Thymus (tissue), 11 donors: ENCODE measurements around the gene IGLL1. TPM values are rescaled to one million over a fixed set of nuclear protein-coding genes. Genes with fewer than 3 reads are reported as not detected.
A peak's percentile ranks its signal among the peaks of the same experiment; 100 is the strongest.
"Not testable (repeated sequence)": the region's sequence is repeated elsewhere in the genome, so short reads cannot be mapped to it uniquely, and the experiment has no call there.

Source experiments
- DNase-seq, 9 donors: peaks; one replicate each; pipeline ENCODE4 v3.0.0-alpha.2; 2013; ENCODE audit warnings: low spot score in 9 of 9, low read depth in 6 of 9, missing footprints in 1 of 9
- H3K27ac ChIP-seq, 2 donors: one replicate each; pipeline ENCODE4 v1.5.1; 2013; ENCODE audit warnings: control low read depth in 1 of 2, low read depth in 1 of 2, low read length in 1 of 2, mild to moderate bottlenecking in 1 of 2, moderate library complexity in 1 of 2
- H3K27me3 ChIP-seq, 2 donors: one replicate each; pipeline ENCODE4 v1.5.1; 2013; ENCODE audit warnings: low read length in 1 of 2; ENCODE audit not compliant: control insufficient read depth in 2 of 2, insufficient read depth in 1 of 2
- H3K36me3 ChIP-seq, 2 donors: one replicate each; pipeline ENCODE4 v1.5.1; 2013; ENCODE audit warnings: low read length in 1 of 2, mild to moderate bottlenecking in 1 of 2, moderate library complexity in 1 of 2; ENCODE audit not compliant: control insufficient read depth in 2 of 2, insufficient read depth in 2 of 2
- H3K4me1 ChIP-seq, 2 donors: one replicate each; pipeline ENCODE4 v1.5.1; 2013; ENCODE audit warnings: low read length in 2 of 2; ENCODE audit not compliant: control insufficient read depth in 2 of 2, insufficient read depth in 2 of 2
- H3K4me3 ChIP-seq, 2 donors: one replicate each; pipeline ENCODE4 v1.5.1; 2013; ENCODE audit warnings: low read length in 2 of 2, control low read depth in 1 of 2, mild to moderate bottlenecking in 1 of 2
- H3K9me3 ChIP-seq, 2 donors: one replicate each; pipeline ENCODE4 v1.5.1; 2013; ENCODE audit warnings: low read length in 1 of 2, mild to moderate bottlenecking in 1 of 2; ENCODE audit not compliant: control insufficient read depth in 2 of 2, insufficient read depth in 1 of 2
- WGBS: extraction: QIAGEN DNeasy Blood & Tissue Kit; methylation state at CpG from one replicate; pipeline ENCODE4 v1.1.7; 2013; 5-methylcytosine and 5-hydroxymethylcytosine counted together
- polyA plus RNA-seq: library from polyadenylated mRNA; stranded (reverse); fragments of 200-250 nt; gene quantifications from one replicate; pipeline ENCODE4 v1.2.3, GENCODE V29; 2013
- total RNA-seq: library from RNA; stranded (reverse); fragments of 120-200 nt; gene quantifications from one replicate; pipeline ENCODE4 v1.2.4, GENCODE V29; 2013
- donor health status: healthy.

Gene IGLL1
- total and polyA plus RNA-seq, 2 donors = 3.5 to 78.6 TPM

- not testable (repeated sequence) for H3K36me3 ChIP-seq, H3K4me3 ChIP-seq, H3K27ac ChIP-seq, H3K9me3 ChIP-seq, DNase-seq, H3K27me3 ChIP-seq, H3K4me1 ChIP-seq
- WGBS = 89% methylated on average over 5 of the region's 7 CpGs
Measured at GRCh38 chr22:23597576-23598268, 17.6 kb upstream of the IGLL1 start.

DNA sequence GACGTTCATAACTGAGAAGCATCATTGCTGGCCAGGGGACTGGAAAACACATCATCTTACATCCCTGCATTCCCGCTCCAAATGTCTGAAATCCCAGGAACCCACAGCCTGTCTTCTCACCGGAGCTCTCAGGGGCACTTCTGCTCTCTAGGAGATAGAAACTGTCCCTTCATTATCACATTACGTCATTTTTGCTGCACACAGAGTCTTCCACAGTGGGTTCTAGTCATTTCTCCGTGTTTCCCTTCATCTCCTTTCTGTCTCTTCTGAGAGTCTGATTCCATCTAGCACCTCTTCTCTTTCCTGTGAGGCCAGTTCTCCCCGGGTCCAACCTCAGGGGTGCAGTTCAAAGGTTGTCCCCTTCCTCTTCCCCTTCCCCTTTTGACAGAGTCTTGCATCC, 15.8 kb upstream of the IGLL1 start:
- not testable (repeated sequence) for H3K27ac ChIP-seq, H3K4me3 ChIP-seq, H3K4me1 ChIP-seq, H3K9me3 ChIP-seq, H3K27me3 ChIP-seq, DNase-seq, H3K36me3 ChIP-seq
- WGBS = 49% methylated on average over 6 of the region's 6 CpGs

DNA sequence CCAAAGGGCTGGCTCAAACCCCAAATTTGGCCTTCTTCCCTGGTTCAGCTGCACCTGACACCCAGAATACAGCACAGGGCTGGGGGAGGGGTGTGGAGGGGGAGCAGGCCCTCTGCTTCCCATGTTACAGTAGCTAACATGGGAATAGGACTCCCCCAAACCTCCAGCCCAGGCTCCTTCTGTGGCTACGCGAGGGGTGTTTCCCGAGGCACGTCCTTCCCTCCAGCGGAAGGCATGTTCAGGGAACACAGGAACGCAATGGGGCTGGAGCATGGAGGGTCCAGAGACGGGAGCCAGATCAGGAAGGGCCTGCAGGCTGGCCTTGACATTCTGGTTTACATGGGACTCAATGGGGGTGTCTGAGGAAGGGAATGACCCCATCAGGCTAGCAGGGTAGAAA, 11.8 kb upstream of the IGLL1 start:
- Histone ChIP-seq H3K4me3 (no peak overlapping the region), H3K27ac (no peak overlapping the region), H3K27me3 (no peaks in the 10 kb centered on the region), H3K36me3 (no peaks in the 10 kb centered on the region), H3K4me1 (peaks cover 0 to 4% of the 10 kb centered on the region in 2 donors), H3K9me3 (no peaks in the 10 kb centered on the region)
- no peak for DNase-seq
- over 99% methylated on average over 7 of the region's 7 CpGs for WGBS

DNA sequence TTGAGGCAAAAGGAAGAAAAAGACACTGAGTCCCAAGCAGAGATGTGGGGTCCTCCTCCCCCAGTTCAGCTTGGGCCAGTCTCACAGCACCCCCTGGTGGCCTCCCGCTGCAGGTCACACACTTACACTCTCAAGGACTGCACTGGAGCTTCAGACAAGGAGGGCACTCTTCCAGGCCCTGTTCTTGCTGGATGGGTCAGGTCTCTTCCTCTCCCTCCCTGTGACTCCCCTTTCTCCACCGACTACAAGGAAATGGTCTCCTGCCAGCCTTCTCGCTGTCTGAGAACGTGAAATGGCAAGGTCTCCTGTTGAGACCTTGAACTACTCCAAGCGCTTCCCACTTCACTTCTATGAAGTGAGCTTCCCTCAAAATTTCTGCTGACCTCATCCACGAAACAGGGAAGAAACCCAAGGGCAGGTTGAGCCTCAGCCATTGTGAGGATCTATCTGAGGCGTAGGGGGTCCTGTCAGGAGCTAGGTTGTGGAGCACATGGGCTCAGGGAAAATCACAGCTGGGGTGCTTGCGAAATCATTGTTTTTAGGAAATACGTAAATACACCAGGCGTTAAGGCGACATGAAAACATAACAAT, 11.2 kb upstream of the IGLL1 start:
- Histone ChIP-seq H3K9me3 (no peaks in the 10 kb centered on the region), H3K4me3 (no peak overlapping the region), H3K4me1 (peaks cover 0 to 4% of the 10 kb centered on the region in 2 donors), H3K27ac (no peak overlapping the region), H3K27me3 (no peaks in the 10 kb centered on the region), H3K36me3 (no peaks in the 10 kb centered on the region)
- 53% methylated on average over 11 of the region's 11 CpGs for WGBS
- DNase-seq = peak; percentile 22 to 80 (median 40)

DNA sequence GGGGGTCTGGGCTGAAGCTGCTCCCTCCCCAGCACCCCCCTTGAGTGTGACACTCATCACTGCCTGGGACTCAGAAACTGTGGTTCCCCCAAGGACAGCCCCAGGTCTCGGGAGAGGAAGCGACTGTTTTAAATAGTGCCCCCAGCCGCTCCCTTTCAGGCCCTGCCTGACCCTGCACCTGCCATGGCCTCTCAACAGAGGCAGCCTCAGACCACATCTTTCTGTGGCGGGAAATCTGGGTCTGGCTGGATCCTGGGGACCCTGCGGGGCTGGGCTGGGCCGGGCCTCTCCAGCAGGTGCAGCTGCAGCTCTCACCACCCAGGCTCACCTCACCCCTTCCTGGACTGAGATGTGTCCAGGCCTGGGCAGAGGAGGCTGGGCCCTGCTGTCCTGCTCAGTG, 3.7 kb upstream of the IGLL1 start:
- WGBS = 12% methylated on average over 6 of the region's 6 CpGs
- peak in 1 of 9 donors; percentile 34 for DNase-seq

GRCh38 chr22:23583153-23583552, 3.1 kb upstream of the IGLL1 start:
- Histone ChIP-seq H3K27ac (no peak overlapping the region), H3K27me3 (no peaks in the 10 kb centered on the region), H3K4me3 (no peak overlapping the region), H3K36me3 (no peaks in the 10 kb centered on the region), H3K9me3 (no peaks in the 10 kb centered on the region), H3K4me1 (peaks cover 14 to 35% of the 10 kb centered on the region in 2 donors)
- DNase-seq = no peak
- 56% methylated on average over 7 of the region's 7 CpGs for whole genome bisulfite sequencing

More for the DNA sequence above, 3.7 kb upstream of the IGLL1 start:
- no peak overlapping the region for H3K4me3 ChIP-seq
- H3K27me3 ChIP-seq = no peaks in the 10 kb centered on the region
- no peaks in the 10 kb centered on the region for H3K9me3 ChIP-seq
- no peak overlapping the region for H3K27ac ChIP-seq
- peaks cover 14 to 33% of the 10 kb centered on the region in 2 donors for H3K4me1 ChIP-seq
- no peaks in the 10 kb centered on the region for H3K36me3 ChIP-seq

DNA sequence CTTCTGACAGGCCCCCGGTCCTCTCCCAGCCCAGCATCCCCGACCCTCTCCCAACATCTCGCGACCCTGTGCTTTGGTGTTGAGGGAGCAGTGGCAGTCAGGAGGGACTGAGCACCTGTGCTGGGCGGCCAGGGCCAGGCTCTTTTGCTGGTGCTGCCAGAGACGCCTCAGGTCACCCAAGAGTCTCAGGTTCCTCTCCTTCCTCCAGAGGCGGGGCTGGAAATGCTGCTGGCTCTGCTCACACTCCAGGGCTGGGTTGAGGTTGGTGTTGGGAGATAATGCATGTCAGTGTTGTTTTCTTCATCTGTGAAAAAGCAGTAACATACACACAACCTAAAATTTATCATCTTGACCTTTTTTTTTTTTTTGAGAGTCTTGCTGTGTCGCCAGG, 1.2 kb upstream of the IGLL1 start:
- H3K27me3 ChIP-seq = no peaks in the 10 kb centered on the region
- WGBS = 20% methylated on average over 8 of the region's 8 CpGs
- no peak overlapping the region for H3K4me3 ChIP-seq
- H3K4me1 ChIP-seq = peaks cover 14 to 35% of the 10 kb centered on the region in 2 donors
- H3K27ac ChIP-seq = peak overlapping the region in 1 of 2 donors; percentile 43
- no peak for DNase-seq
- H3K9me3 ChIP-seq = no peaks in the 10 kb centered on the region
- H3K36me3 ChIP-seq = no peaks in the 10 kb centered on the region

DNA sequence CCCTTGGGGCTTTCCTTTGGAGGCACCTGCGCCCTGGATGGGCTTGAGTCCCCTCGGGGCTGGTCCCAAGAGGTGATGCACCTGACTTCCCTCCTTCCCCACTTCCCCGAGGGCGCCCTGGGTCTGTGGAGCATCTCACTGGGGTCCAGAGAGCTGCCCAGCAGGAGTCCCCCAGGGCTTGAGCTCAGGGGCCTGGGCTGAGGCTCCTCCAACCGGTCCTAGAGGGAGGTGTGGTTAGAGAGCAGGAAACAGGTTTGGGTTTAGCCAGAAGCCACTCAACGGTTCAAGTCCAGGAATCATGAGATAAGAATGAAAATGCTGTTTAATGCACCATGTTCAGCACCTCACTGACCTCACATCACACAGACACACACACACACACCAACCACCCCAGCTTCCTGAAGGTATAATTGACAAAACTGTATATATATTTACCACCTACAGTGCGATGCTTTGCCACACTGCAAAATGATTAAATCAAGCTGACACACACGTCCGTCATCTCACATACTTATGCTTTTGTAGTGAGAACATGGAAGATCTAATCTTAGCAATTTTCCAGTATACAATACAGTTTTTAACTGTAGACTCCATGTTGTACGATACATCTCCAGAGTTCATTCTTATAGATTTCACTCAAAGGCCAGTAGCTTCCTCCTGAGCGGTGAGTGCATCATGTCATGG, 628 bp upstream of the IGLL1 start:
- WGBS = 11% methylated on average over 11 of the region's 11 CpGs
- Histone ChIP-seq H3K27ac (peak overlapping the region in 1 of 2 donors; percentile 43), H3K9me3 (no peaks in the 10 kb centered on the region), H3K36me3 (no peaks in the 10 kb centered on the region), H3K27me3 (no peaks in the 10 kb centered on the region), H3K4me1 (peaks cover 14 to 35% of the 10 kb centered on the region in 2 donors), H3K4me3 (no peak overlapping the region)
- peak in 1 of 9 donors; percentile 34 for DNase-seq

DNA sequence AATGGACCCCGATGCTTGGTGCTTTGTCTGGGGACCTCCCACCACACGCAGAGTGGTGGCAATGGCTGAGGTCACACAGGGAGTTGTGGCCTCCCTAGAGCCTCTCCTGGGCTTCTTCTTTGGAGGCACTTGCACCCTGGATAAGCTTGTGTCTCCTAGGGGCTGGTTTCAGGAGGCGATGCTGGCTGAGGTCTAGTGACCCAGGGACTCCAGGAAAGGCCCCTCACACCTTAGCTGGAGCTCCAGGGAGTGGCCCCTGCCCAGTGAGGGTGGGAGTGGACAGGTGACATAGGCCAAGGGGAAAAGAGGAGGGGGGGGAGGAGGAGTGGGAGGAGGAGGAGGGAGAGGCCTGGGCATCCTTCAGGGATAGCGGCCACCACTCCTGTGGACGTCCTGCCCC, 810 bp downstream of the IGLL1 start:
- H3K4me1 ChIP-seq = peaks cover 14 to 35% of the 10 kb centered on the region in 2 donors
- no peak for DNase-seq
- no peaks in the 10 kb centered on the region for H3K27me3 ChIP-seq
- no peaks in the 10 kb centered on the region for H3K9me3 ChIP-seq
- H3K4me3 ChIP-seq = peak overlapping the region in 1 of 2 donors; percentile 9
- 25% methylated on average over 5 of the region's 5 CpGs for WGBS
- no peaks in the 10 kb centered on the region for H3K36me3 ChIP-seq
- no peak overlapping the region for H3K27ac ChIP-seq
